IMR-90 (cell line): Measurements from ENCODE around the gene FGFR4. TPM values are rescaled to one million over a fixed set of nuclear protein-coding genes. Genes with fewer than 3 reads are reported as not detected.

ENCODE experiments used
- ATAC-seq: fragments of 200-7000 bp; cut with Tn5 transposase; 2 replicates; pipeline ENCODE4 v1.9.1; 2020; ENCODE audit warnings: low read depth, mild to moderate bottlenecking, moderate library complexity
- BruUV-seq: library from RNA; stranded (reverse); fragments of 400-500 nt; replicated peaks from 2 replicates; lab custom pipeline; 2021; lab: Mats Ljungman, UMichigan
- CTCF ChIA-PET: fragments of 300-600 bp; formaldehyde crosslinking; extraction: SDS; loops from one replicate; lab custom pipeline; 2021; ENCODE audit warnings: antibody characterized with exemption; lab: Yijun Ruan, JAX
- POLR2A ChIA-PET: fragments of 300-600 bp; sonication (Branson Sonifier 250); formaldehyde crosslinking; loops from one replicate; lab custom pipeline; 2022; ENCODE audit warnings: antibody characterized with exemption; ENCODE audit not compliant: unreplicated experiment; lab: Charles Lee
- DNase-seq: peaks from one replicate; pipeline ENCODE4 v3.0.0; 2013
- H2AFZ ChIP-seq: replicated peaks from 2 replicates; pipeline ENCODE3; 2013; ENCODE audit warnings: low read length, mild to moderate bottlenecking; ENCODE audit not compliant: poor library complexity
- H2AK5ac ChIP-seq: 2 replicates; pipeline ENCODE4 v1.6.1; 2013; ENCODE audit warnings: low read depth, low read length, inconsistent platforms
- H2AK9ac ChIP-seq: replicated peaks from 2 replicates; pipeline ENCODE3; 2013; ENCODE audit warnings: mild to moderate bottlenecking, low read depth, low read length, moderate library complexity; ENCODE audit not compliant: poor library complexity
- H2BK120ac ChIP-seq: 2 replicates; pipeline ENCODE4 v1.6.1; 2013; ENCODE audit warnings: low read depth, low read length, inconsistent platforms
- H2BK15ac ChIP-seq: 3 replicates; pipeline ENCODE4 v1.6.1; 2013; ENCODE audit warnings: low read depth, low read length, inconsistent platforms
- H2BK20ac ChIP-seq: 2 replicates; pipeline ENCODE4 v1.6.1; 2013; ENCODE audit warnings: low read depth, mild to moderate bottlenecking, inconsistent platforms, low read length, moderate library complexity
- H2BK5ac ChIP-seq: 2 replicates; pipeline ENCODE4 v1.6.1; 2013; ENCODE audit warnings: mild to moderate bottlenecking, low read depth, low read length, inconsistent platforms; ENCODE audit not compliant: poor library complexity, severe bottlenecking
- H3K14ac ChIP-seq: replicated peaks from 2 replicates; pipeline ENCODE4 v1.6.1; 2013; ENCODE audit warnings: low read depth, low read length, inconsistent platforms
- H3K18ac ChIP-seq: 2 replicates; pipeline ENCODE4 v1.6.1; 2013; ENCODE audit warnings: low read depth, low read length, control low read depth
- H3K23ac ChIP-seq: 2 replicates; pipeline ENCODE4 v1.6.1; 2013; ENCODE audit warnings: low read depth, low read length, inconsistent platforms
- H3K27ac ChIP-seq: 2 replicates; pipeline ENCODE4 v1.5.1; 2013; ENCODE audit warnings: mild to moderate bottlenecking, control low read depth, low read length; ENCODE audit not compliant: insufficient read depth
- H3K27me3 ChIP-seq: 2 replicates; pipeline ENCODE4 v1.6.1; 2013; ENCODE audit warnings: low read length; ENCODE audit not compliant: control insufficient read depth, insufficient read depth
- H3K36me3 ChIP-seq: 2 replicates; pipeline ENCODE4 v1.6.1; 2013; ENCODE audit warnings: low read length, mixed read lengths; ENCODE audit not compliant: control insufficient read depth, insufficient read depth
- H3K4ac ChIP-seq: 2 replicates; pipeline ENCODE4 v1.6.1; 2013; ENCODE audit warnings: low read depth, low read length, inconsistent platforms
- H3K4me1 ChIP-seq: 2 replicates; pipeline ENCODE4 v1.6.1; 2013; ENCODE audit warnings: low read length, mixed read lengths; ENCODE audit not compliant: control insufficient read depth, insufficient read depth
- H3K4me2 ChIP-seq: 2 replicates; pipeline ENCODE4 v1.6.1; 2013; ENCODE audit warnings: low read depth, mild to moderate bottlenecking, control low read depth, low read length, moderate library complexity
- H3K4me3 ChIP-seq: 2 replicates; pipeline ENCODE4 v1.5.1; 2013; ENCODE audit warnings: low read depth, mild to moderate bottlenecking, control low read depth, low read length, moderate library complexity; ENCODE audit not compliant: insufficient read depth
- H3K56ac ChIP-seq: 2 replicates; pipeline ENCODE4 v1.6.1; 2013; ENCODE audit warnings: low read length, inconsistent platforms; ENCODE audit not compliant: insufficient read depth; ENCODE audit errors: extremely low read depth
- H3K79me1 ChIP-seq, 2 experiments: 2 replicates each; pipeline ENCODE4 v1.6.1; 2013; ENCODE audit warnings: low read length in 2 of 2, inconsistent platforms in 1 of 2, low read depth in 1 of 2
- H3K9ac ChIP-seq: 2 replicates; pipeline ENCODE4 v1.6.1; 2013; ENCODE audit warnings: low read depth, low read length, control low read depth
- H3K9me1 ChIP-seq: 2 replicates; pipeline ENCODE4 v1.6.1; 2013; ENCODE audit warnings: low read length, inconsistent platforms; ENCODE audit not compliant: insufficient read depth
- H3K9me3 ChIP-seq: 2 replicates; pipeline ENCODE4 v1.6.1; 2013; ENCODE audit warnings: low read length; ENCODE audit not compliant: control insufficient read depth, insufficient read depth
- H4K20me1 ChIP-seq: 2 replicates; pipeline ENCODE4 v1.6.1; 2013; ENCODE audit warnings: low read length, inconsistent platforms; ENCODE audit not compliant: insufficient read depth
- H4K5ac ChIP-seq: 2 replicates; pipeline ENCODE4 v1.6.1; 2013; ENCODE audit warnings: mild to moderate bottlenecking, low read depth, low read length, control low read depth
- H4K8ac ChIP-seq, 2 experiments: 2 replicates each; pipeline ENCODE4 v1.6.1; 2013; ENCODE audit warnings: low read depth in 2 of 2, low read length in 2 of 2, control low read depth in 1 of 2, inconsistent platforms in 1 of 2
- H4K91ac ChIP-seq: 2 replicates; pipeline ENCODE4 v1.6.1; 2013; ENCODE audit warnings: low read depth, low read length, inconsistent platforms; ENCODE audit not compliant: insufficient read depth
- MAZ ChIP-seq: IDR thresholded peaks from 2 replicates; pipeline ENCODE4 v1.6.1; 2012; ENCODE audit warnings: low read depth, mild to moderate bottlenecking, low read length, improper control_type of control experiment, moderate library complexity, borderline replicate concordance
- NFE2L2 ChIP-seq: fragments of 150-350 bp; IDR thresholded peaks from 2 replicates; pipeline ENCODE4 v1.6.1; 2016; ENCODE audit warnings: low read depth, mild to moderate bottlenecking, low read length
- POLR2A ChIP-seq: IDR thresholded peaks from 2 replicates; pipeline ENCODE4 v1.6.1; 2012; ENCODE audit warnings: mild to moderate bottlenecking, low read depth, low read length
- RCOR1 ChIP-seq: IDR thresholded peaks from 2 replicates; pipeline ENCODE4 v1.6.1; 2012; ENCODE audit warnings: mild to moderate bottlenecking, low read length, improper control_type of control experiment; ENCODE audit not compliant: insufficient replicate concordance
- SMC3 ChIP-seq: fragments of 150-350 bp; IDR thresholded peaks from 2 replicates; pipeline ENCODE4 v1.6.1; 2016; ENCODE audit warnings: low read depth, mild to moderate bottlenecking, antibody characterized with exemption, low read length, moderate library complexity
- WGBS, 2 experiments: methylation state at CpG; one replicate each; pipeline versions ENCODE4 v1.1.5 to v1.1.7; 2013; ENCODE audit warnings: missing lambda C conversion rate in 2 of 2; ENCODE audit not compliant: insufficient read length in 1 of 2; ENCODE audit errors: extremely low coverage in 2 of 2; 5-methylcytosine and 5-hydroxymethylcytosine counted together
- dilution Hi-C: fragments of 300-500 bp; cut with HindIII; formaldehyde crosslinking; loops from one replicate; pipeline ENCODE4 v1.14.3; 2018; ENCODE audit warnings: low sequenced_read_pairs; ENCODE audit not compliant: unreplicated experiment
- in situ Hi-C: fragments of 300-500 bp; cut with MboI; formaldehyde crosslinking; loops from 3 replicates; pipeline ENCODE4 v1.14.3; 2019; ENCODE audit warnings: low sequenced_read_pairs, inconsistent platforms, mixed read lengths
- intact Hi-C: fragments of 100-400 bp; cut with micrococcal nuclease; formaldehyde crosslinking; loops from 2 replicates; pipeline ENCODE4 v1.10.0; 2022
- polyA plus RNA-seq, 3 experiments: library from polyadenylated mRNA; depleted of rRNA; stranded (reverse); fragments of >200 nt; gene quantifications; 2 replicates each; pipeline ENCODE4 v1.2.3, GENCODE V29; 2012; ENCODE audit warnings: low replicate concordance in 1 of 3
- total RNA-seq: library from RNA; depleted of rRNA; stranded (reverse); fragments of >200 nt; gene quantifications from 2 replicates; pipeline ENCODE4 v1.2.3, GENCODE V29; 2012
- TF ChIP-seq, protein P1 (sequence below): fragments of 150-350 bp; IDR thresholded peaks from 2 replicates; pipeline ENCODE4 v1.6.1; 2016; ENCODE audit warnings: low read depth, mild to moderate bottlenecking, low read length, moderate library complexity, borderline replicate concordance

Gene FGFR4
- total and polyA plus RNA-seq, 2 of the 4 experiments (the other 2 are of a cell fraction) = 0.90 to 2.4 TPM

DNA sequence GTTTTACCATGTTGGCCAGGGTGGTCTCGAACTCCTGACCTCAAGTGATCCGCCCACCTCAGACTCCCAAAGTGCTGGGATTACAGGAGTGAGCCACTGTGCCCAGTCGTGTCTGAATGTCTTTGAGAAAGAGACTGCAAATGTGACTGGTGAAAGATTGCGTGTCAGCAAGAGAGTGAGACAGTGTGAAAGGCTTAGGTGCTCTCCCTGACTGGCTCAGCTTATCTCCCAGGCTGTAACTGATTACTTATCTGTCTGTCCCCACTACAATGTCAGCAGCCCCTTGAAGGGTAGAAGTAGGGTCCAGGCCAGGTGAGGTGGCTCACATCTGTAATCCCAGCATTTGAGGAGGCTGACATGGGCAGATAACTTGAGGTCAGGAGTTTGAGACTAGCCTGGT, 3.4 kb upstream of the FGFR4 start:
- in situ Hi-C loops = no loop called here
- Histone ChIP-seq H3K27ac (no peak overlapping the region), H4K20me1 (no peaks in the 10 kb centered on the region), H2BK20ac (no peak overlapping the region), H4K8ac (no peak overlapping the region), H3K36me3 (no peaks in the 10 kb centered on the region), H2AFZ (no peak overlapping the region), H3K18ac (no peak overlapping the region), H3K4me1 (peaks cover 1% of the 10 kb centered on the region; the same call in 1 of the 2 replicates), H3K9me1 (no peaks in the 10 kb centered on the region), H4K5ac (no peak overlapping the region), H3K9ac (no peak overlapping the region), H3K27me3 (peaks cover 8% of the 10 kb centered on the region), H2AK9ac (no peak overlapping the region), H3K4ac (no peak overlapping the region), H3K14ac (no peak overlapping the region; the same call in 1 of the 2 replicates), H3K79me1 (no peaks in the 10 kb centered on the region), H3K4me2 (no peak overlapping the region), H4K91ac (no peak overlapping the region), H3K9me3 (no peaks in the 10 kb centered on the region), H2BK5ac (no peak overlapping the region), H2BK15ac (no peak overlapping the region), H3K23ac (peak overlapping the region; percentile 16; the same call in 1 of the 2 replicates), H2BK120ac (no peak overlapping the region), H3K4me3 (no peak overlapping the region), H2AK5ac (no peak overlapping the region), H3K56ac (no peak overlapping the region)
- intact Hi-C loops = no loop called here
- TF ChIP-seq SMC3 = no peak
- no peak for TF ChIP-seq NFE2L2
- no peak for TF ChIP-seq MAZ
- TF ChIP-seq RCOR1 = no peak
- TF ChIP-seq, protein P1, sequence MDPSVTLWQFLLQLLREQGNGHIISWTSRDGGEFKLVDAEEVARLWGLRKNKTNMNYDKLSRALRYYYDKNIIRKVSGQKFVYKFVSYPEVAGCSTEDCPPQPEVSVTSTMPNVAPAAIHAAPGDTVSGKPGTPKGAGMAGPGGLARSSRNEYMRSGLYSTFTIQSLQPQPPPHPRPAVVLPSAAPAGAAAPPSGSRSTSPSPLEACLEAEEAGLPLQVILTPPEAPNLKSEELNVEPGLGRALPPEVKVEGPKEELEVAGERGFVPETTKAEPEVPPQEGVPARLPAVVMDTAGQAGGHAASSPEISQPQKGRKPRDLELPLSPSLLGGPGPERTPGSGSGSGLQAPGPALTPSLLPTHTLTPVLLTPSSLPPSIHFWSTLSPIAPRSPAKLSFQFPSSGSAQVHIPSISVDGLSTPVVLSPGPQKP = no peak
- no peak for TF ChIP-seq POLR2A
- BruUV-seq = no TSS peak
- ATAC-seq (no peak), DNase-seq (no peak)
- POLR2A ChIA-PET = no interaction called here
- dilution Hi-C loops = no loop called here
- CTCF ChIA-PET = no interaction called here
- no CpG with 5 or more reads among the region's 4 CpGs for WGBS, 2 experiments
